HG02852 (cell line): ENCODE measurements around the gene EPB41L2.

Source experiments
- ATAC-seq: cut with Tn5 transposase; IDR thresholded peaks from one replicate; pipeline ENCODE4 v1.9.1; 2021; ENCODE audit warnings: mild to moderate bottlenecking, moderate library complexity; ENCODE audit not compliant: unreplicated experiment

EPB41L2 gene

GRCh38 chr6:130847001-130847910 lies 215.8 kb downstream of the EPB41L2 start:
- ATAC-seq, result no peak

- no peak for ATAC-seq
These were observed 216.5 kb downstream of the EPB41L2 start for GRCh38 chr6:130846501-130846900.

- ATAC-seq, result peak; percentile 48
These were observed 219.3 kb downstream of the EPB41L2 start for GRCh38 chr6:130843575-130844320.

GRCh38 chr6:130841128-130841728 lies 221.8 kb downstream of the EPB41L2 start:
- ATAC-seq, result no peak

- no peak for ATAC-seq
These were observed 223.0 kb downstream of the EPB41L2 start for GRCh38 chr6:130840050-130840449.

- no peak for ATAC-seq
These were observed 223.7 kb downstream of the EPB41L2 start for GRCh38 chr6:130839379-130839778.

- ATAC-seq, result no peak
These were observed 224.1 kb downstream of the EPB41L2 start for GRCh38 chr6:130838951-130839350.

- ATAC-seq, result no peak
These were observed 224.7 kb downstream of the EPB41L2 start for GRCh38 chr6:130838250-130838860.

GRCh38 chr6:130837067-130837466 lies 226.0 kb downstream of the EPB41L2 start:
- no peak for ATAC-seq

- no peak for ATAC-seq
These were observed 226.9 kb downstream of the EPB41L2 start for GRCh38 chr6:130836055-130836640.

GRCh38 chr6:130834482-130835251 lies 228.4 kb downstream of the EPB41L2 start:
- no peak for ATAC-seq

- no peak for ATAC-seq
These were observed 229.5 kb downstream of the EPB41L2 start for GRCh38 chr6:130833569-130833968.

GRCh38 chr6:130831607-130832006 lies 231.4 kb downstream of the EPB41L2 start:
- no peak for ATAC-seq

- ATAC-seq, result no peak
These were observed 233.6 kb downstream of the EPB41L2 start for GRCh38 chr6:130829333-130829910.

- ATAC-seq, result no peak
These were observed 235.5 kb downstream of the EPB41L2 start, which contains the start of gene SMLR1 for GRCh38 chr6:130827247-130828149. TSS of gene SMLR1 (plus strand) at chr6:130827406. CDS start at chr6:130827414, 8 bp downstream.

- ATAC-seq, result no peak
These were observed 236.4 kb downstream of the EPB41L2 start for GRCh38 chr6:130826442-130827246.

GRCh38 chr6:130825772-130826441 lies 237.1 kb downstream of the EPB41L2 start:
- ATAC-seq, result no peak
